ENCODE measurements around the gene EBF3. TPM values are rescaled to one million over a fixed set of nuclear protein-coding genes. Genes with fewer than 3 reads are reported as not detected.

EBF3 gene
- total RNA-seq, 1 experiment from 2014 or later: 0.22 TPM

DNA sequence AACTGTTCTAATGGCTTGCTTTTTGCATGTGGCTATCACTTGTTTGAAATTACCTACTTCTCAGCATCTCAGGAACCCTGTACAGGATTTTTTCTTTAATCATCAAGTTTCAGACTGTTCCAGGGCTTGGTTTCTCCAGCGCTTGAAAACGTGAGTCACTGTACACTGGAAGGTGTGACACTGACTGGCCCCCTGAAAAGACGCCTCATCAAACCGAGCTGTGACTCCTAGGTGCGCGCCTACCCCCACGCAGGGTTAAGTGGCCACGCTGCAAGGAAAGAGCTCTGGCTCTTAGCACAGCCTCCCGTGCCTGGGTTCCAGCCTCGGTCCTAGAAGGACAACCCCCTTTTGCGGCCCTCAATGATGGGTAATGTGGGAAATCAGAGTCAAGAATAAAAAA is 81.0 kb downstream of the EBF3 start:
- Histone ChIP-seq H2AK5ac (ENCODE audit: insufficient read length, low read length) (no peak overlapping the region), H4K8ac (replicated peaks; ENCODE audit: insufficient read length, low read depth, low read length) (no peak overlapping the region), H3K27ac (ENCODE audit: insufficient read length, low read depth, low read length) (no peak overlapping the region), H2BK5ac (ENCODE audit: insufficient read length, low read length) (no peak overlapping the region), H3K4me1 (ENCODE audit: insufficient read depth, low read length) (no peaks in the 10 kb centered on the region), H3K23ac (ENCODE audit: insufficient read length, low read depth, low read length) (no peak overlapping the region), H3K27me3 (ENCODE audit: insufficient read depth, low read length) (no peaks in the 10 kb centered on the region), H4K5ac (ENCODE audit: insufficient read length, low read depth, low read length) (no peak overlapping the region), H2BK12ac (ENCODE audit: insufficient read length, low read depth, low read length) (no peak overlapping the region), H3K79me2 (ENCODE audit: insufficient read depth, low read length) (no peaks in the 10 kb centered on the region), H2BK15ac (ENCODE audit: low read depth, low read length) (no peak overlapping the region), H3T11ph (ENCODE audit: low read length) (no peak overlapping the region), H3K14ac (ENCODE audit: insufficient read depth, low read length) (no peak overlapping the region), H4K91ac (ENCODE audit: insufficient read length, low read depth, low read length) (no peak overlapping the region), H2AFZ (ENCODE audit: low read length) (no peak overlapping the region), H2BK120ac (ENCODE audit: low read depth, low read length, poor library complexity, severe bottlenecking) (no peak overlapping the region), H3K23me2 (ENCODE audit: insufficient read length, low read depth, low read length, poor library complexity, severe bottlenecking) (no peaks in the 10 kb centered on the region), H3K4ac (ENCODE audit: low read depth, low read length) (no peak overlapping the region), H3K9ac (ENCODE audit: extremely low read depth, insufficient read length, low read length) (no peak overlapping the region), H2BK20ac (ENCODE audit: low read depth, low read length, poor library complexity, severe bottlenecking) (no peak overlapping the region), H4K20me1 (ENCODE audit: control insufficient read depth, insufficient read depth, insufficient read length) (no peaks in the 10 kb centered on the region), H3K4me2 (ENCODE audit: insufficient read depth, insufficient read length, low read length) (no peak overlapping the region), H3K56ac (ENCODE audit: insufficient read length, low read depth, low read length) (no peak overlapping the region), H3K9me3 (ENCODE audit: control insufficient read depth, low read depth, low read length) (no peaks in the 10 kb centered on the region), H3K18ac (ENCODE audit: insufficient read length, low read depth, low read length) (no peak overlapping the region), H3K79me1 (ENCODE audit: insufficient read depth, low read depth, low read length, poor library complexity, severe bottlenecking) (no peaks in the 10 kb centered on the region)
- Mint-ChIP-seq H3K27ac (no peak overlapping the region), H3K4me3 (no peak overlapping the region), H3K4me1 (peaks cover 2 to 5% of the 10 kb centered on the region in 2 experiments; a peak in 2 of 4 replicates), H3K27me3 (ENCODE audit: low read depth) (peaks cover 13% of the 10 kb centered on the region), H3K9me3 (no peaks in the 10 kb centered on the region), H3K36me3 (ENCODE audit: insufficient read depth in 1 of 3, low read depth in 3 of 3) (no peaks in the 10 kb centered on the region)
- TF ChIP-seq, protein P1, sequence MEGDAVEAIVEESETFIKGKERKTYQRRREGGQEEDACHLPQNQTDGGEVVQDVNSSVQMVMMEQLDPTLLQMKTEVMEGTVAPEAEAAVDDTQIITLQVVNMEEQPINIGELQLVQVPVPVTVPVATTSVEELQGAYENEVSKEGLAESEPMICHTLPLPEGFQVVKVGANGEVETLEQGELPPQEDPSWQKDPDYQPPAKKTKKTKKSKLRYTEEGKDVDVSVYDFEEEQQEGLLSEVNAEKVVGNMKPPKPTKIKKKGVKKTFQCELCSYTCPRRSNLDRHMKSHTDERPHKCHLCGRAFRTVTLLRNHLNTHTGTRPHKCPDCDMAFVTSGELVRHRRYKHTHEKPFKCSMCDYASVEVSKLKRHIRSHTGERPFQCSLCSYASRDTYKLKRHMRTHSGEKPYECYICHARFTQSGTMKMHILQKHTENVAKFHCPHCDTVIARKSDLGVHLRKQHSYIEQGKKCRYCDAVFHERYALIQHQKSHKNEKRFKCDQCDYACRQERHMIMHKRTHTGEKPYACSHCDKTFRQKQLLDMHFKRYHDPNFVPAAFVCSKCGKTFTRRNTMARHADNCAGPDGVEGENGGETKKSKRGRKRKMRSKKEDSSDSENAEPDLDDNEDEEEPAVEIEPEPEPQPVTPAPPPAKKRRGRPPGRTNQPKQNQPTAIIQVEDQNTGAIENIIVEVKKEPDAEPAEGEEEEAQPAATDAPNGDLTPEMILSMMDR (conservative IDR thresholded peaks at IDR 0.05): no peak
- WGBS (ENCODE audit: extremely low coverage, insufficient read length, low lambda C conversion rate): no CpG with 5 or more reads among the region's 11 CpGs
- no peak for DNase-seq
